GM19463 (cell line): ENCODE data around the gene FLAD1.

Experiments
- ATAC-seq: cut with Tn5 transposase; IDR thresholded peaks from one replicate; pipeline ENCODE4 v1.9.1; 2021; ENCODE audit warnings: mild to moderate bottlenecking, moderate library complexity; ENCODE audit not compliant: unreplicated experiment

FLAD1 gene

GRCh38 chr1:154951901-154952657 lies 31.1 kb upstream of the FLAD1 start:
- ATAC-seq = no peak

GRCh38 chr1:154952664-154953063 lies 30.5 kb upstream of the FLAD1 start:
- ATAC-seq = no peak

GRCh38 chr1:154953611-154954038 lies 29.5 kb upstream of the FLAD1 start:
- no peak for ATAC-seq

DNA sequence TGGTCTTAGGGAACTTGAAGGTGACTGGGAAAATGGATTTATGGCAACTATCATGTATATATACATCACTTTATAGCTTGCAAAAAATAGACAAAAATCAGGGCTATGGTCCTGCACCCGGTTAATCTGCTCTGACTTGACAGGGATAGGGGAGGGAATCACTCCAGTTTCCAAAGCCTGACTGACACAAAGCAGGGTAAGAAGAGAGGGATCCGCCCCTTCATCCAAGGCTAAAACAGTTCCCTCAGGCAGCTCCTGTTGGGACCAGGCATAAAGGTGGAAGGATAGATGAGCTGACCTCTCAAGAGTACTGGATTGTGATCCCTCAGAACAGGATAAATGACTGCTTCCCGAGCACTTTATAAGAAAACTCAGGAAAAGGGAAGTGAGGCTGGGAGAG lies 28.6 kb upstream of the FLAD1 start:
- ATAC-seq = no peak

GRCh38 chr1:154955039-154955717 lies 28.0 kb upstream of the FLAD1 start:
- peak; percentile 75 for ATAC-seq

DNA sequence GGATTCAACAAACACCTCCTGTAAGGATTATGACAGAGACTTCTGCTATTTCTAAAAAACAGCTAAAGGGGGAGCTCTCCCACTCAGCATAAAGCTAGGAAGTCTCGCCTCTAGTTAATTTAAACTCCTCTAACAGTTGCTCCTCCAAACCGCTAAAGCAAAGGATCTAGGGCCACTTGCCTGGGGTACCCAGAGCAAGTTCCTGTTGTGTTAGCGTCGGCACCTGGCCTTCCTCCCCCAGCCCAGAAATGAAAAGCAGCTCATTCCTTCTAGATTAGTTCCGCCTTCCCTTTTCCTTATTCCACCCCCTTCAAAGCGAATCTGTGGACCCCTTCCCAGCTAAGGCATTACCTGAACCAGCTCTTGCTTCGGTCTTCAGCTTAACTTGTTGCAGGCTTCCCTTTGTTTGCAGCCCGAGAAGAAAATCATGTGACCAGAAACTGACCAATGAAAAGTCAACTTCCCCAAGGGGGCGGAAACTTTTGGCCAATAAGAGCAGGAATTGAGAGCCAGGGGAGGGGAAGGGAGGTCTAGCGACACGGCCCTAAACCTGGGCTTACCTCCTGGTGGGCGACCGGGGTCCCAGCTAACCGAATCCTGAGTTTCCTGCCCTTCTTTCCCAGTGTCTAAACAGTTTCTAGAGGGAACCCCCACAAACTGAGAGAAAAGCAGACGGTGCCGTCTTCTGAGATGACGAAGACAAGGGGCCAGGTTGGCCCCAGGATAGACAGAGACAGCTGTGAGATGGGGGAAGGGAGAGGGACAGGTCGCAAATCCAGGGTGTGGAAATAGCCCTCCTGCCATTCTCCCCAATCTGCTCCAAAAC lies 27.2 kb upstream of the FLAD1 start, which contains the start of gene PBXIP1:
Gene PBXIP1, minus strand, starts transcription at position 382 of the 826 bp plus-strand sequence. CDS start 2,378 bp downstream, outside the sequence.
- ATAC-seq = peak; percentile 64

DNA sequence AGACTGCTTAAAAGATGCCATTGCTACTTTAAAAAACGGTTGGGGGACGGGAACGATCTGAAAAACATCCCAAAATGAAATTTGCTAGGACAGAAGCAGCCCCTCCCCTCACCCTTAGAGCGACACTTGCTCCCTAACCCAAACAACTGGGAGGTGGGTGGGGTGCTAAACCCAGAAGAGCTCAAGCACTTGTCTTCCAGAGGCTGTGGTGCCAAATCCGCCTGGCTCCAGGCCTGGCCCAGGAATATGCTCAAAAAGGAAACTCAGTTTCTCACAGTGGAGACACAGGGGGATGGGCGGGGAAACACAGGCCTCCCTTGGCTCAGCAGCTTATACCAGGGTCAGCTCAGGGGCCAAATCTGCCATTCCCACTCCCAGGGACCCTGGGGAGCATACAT lies 26.6 kb upstream of the FLAD1 start:
- ATAC-seq = no peak

DNA sequence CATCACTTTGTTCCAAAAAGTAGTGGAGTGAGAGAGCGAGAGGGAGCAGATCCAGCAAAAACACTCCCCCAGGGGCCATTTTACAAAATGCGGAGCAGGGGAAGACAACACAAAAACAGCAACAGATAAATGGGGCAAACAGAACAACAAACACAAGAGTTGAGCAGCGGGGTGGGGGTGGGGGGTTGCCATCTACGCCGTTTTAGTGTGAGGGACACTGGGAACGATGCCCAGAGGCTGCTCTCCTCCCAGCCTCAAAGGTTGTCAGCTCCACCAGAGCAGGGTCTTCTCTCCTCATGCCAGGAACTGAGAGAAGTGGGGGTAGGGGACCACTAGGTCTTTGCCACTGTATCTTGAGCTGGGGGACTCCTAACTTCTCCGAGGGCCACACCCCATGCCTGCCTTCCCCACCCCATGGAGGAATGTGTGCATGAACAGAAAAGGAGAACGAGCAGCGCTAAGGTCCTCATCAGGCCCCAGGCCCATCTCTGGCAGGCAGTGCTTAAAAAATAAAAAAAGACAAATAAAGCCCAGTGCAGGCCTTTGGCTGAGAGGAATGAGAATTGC lies 26.0 kb upstream of the FLAD1 start:
- ATAC-seq = no peak

DNA sequence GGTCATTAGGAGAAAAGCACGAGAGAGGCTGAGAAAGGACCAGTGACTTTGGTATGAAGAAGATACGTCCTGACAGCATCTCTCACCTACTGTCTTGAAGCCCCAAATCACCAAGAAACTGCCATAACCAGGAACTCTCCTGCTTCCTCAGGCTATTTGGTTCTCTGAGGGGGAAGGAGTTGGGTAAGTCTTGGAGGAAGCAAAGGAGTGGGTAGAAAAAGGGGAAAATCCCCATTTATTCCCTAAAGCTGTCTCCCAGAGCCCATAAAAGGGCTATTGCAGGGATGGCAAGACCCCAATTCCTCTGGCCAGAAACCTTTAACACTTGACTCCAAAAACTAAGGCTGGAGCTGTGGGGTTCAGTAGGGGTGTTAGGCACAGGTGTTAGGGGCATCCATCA lies 25.1 kb upstream of the FLAD1 start:
- ATAC-seq = no peak

- no peak for ATAC-seq
These were observed 24.3 kb upstream of the FLAD1 start for GRCh38 chr1:154958681-154959425.

GRCh38 chr1:154959426-154959780 lies 23.7 kb upstream of the FLAD1 start:
- ATAC-seq = no peak

DNA sequence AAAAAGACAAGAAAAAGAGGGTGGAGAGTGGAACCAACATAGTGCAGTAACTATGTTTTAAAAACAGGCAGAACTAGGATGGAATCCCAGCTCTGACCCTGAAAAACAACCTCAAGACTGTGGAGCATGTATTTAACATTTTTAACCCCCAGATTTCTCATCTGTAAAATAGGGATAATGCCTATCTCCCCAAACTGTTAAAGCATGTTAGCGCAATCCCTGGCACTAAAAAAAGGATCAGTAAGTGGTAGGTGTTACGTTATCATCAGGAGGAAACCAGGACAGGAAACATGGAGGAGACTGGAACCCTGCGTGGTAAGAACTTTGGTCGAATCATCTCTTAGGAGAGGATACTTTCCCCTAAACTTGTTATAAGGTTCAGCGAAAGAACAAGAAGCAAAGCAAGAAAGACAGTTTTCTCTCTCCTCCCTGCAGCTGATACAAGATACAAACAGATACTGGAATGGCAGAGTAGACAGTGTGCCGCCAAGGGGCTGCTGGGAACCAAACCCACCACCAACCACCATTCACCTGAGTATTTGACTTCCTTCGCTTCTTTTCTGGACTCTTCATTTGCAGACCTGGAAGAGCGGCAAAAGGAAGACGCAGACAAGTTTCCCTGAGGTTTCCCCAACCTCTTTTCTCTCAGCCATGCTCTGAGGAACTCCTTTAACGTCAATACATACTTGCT lies 22.6 kb upstream of the FLAD1 start:
- no peak for ATAC-seq

DNA sequence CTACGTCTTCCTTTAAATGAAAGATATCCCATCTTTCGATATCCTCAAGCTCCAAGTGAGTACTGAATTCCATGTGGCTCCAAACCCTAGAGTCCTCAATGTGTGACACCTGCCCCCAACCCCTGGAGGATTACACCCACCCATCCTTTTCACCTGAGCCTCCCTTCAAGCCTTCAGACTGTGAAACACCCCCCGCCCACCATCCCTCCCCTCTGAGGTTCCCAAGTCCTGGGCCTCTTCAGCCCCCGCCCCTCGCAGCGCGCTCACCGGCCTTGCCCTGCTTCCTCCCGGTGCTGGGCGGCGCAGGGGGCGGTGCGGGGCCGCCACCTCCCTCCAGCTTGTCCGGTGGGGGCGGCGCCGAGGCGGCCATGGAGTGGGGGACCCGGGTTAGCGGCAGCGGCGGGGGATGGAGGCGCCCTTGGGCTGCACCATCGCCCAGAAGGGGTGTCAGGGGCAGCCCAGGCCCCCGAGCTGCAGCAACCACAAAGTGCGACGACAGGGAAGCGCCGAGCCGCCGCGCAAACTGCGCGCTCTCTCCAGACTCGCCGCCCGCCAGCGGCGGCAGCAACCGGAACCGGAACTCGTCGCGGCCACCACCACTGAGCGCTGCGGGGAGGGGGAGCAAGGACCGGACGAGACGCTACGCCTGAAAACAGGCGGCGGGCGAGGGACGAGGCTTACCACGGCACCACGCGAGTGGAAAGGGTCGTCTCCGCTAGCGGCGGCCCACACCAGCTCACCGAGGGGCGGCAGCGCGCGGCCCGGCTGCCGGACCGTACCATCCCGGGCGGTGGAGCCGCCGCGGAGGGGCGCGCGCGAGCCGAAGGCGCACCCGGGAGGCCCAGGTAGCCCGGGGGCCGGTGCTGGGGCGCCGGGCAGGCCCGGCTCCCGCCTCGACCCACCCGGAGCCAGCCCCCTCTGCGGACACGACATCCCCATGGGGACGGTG lies 21.7 kb upstream of the FLAD1 start, which contains the start of gene PYGO2:
Gene PYGO2, minus strand, starts transcription at position 576 of the 949 bp plus-strand sequence. Its CDS starts 206 bp downstream, at position 370.
- ATAC-seq = peak; percentile 79

DNA sequence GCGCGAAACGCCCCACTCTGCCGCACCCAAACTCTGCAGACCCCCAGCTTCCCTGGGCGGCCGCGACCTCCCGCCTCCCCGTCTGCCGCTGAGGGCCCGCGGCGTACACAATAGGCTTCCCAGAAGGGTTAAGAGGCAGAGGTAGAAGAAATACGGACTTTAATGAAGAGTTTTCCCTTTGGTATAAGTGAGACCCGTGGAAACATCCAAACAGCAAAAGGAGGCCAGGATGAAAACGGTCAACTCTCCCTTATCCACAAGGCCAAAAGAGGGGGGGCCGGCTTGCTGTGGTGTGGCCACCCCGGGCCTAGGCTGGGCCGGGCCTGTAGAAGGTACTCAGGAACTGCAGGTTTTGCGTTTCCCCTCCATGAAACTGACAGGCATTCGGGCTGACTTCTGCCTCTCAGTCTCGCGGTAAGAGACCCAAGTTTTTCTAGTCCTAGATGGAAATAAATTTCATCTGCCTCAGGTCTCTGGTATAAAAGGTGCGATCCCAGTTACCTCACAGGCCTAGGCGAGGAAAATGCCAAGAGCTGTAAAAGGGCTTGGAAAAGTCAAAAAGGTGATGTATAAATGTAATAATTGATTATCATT lies 20.9 kb upstream of the FLAD1 start:
- no peak for ATAC-seq

- ATAC-seq = no peak
These were observed 20.3 kb upstream of the FLAD1 start for GRCh38 chr1:154962795-154963330.

DNA sequence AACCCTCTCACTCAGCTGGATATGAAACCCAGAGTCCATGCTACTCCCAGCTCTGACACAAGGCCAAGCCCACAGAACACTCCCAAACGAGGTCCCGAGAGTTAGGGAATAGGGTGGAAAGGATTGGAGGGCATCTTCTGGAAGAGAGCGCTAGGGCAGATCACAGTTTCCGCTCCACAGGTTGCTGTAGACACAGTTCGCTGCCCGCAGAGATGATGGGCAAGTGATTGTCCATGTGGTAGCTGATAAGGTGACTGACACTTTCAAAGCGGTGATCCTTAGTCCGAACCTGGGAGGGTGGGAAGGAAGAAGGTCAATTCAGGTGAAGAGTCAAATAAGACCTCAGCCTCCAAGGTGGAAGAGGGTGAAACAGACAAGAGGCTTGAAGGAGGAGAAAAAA lies 19.5 kb upstream of the FLAD1 start:
- ATAC-seq = no peak

GRCh38 chr1:154964359-154964758 lies 18.8 kb upstream of the FLAD1 start:
- no peak for ATAC-seq

DNA sequence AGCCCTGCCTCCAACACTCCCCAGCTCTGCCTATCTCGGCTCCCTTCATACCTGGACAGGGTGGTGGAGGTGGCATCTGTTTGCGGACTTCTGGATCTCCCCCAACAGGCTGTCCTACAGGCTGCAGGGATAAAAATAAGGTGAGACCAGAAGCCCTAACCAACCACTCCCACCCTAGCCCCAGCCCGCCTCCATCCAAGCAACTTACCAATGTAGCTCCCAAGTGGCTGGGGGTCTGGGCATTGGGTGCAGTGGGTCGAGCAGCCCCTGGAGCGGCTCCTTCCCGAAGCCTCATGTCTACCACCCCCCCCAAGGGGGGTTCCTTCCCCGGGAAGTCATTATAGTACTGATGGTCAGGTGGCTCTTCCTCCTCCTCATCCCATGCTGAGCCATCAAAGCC lies 17.0 kb upstream of the FLAD1 start:
- ATAC-seq = no peak
